COLO829 (cell line): ENCODE data around the gene MTERF4.
A peak's percentile ranks its signal among the peaks of the same experiment; 100 is the strongest.

Experiments
- DNase-seq: peaks from one replicate; pipeline ENCODE4 v3.0.0; 2012; ENCODE audit warnings: low spot score

Gene MTERF4

GRCh38 chr2:241102239-241102803 lies at the start of gene MTERF4:
TSS of gene MTERF4 (minus strand) at chr2:241102287. CDS start at chr2:241102273, 14 bp downstream.
- DNase-seq = peak; percentile 64

GRCh38 chr2:241150660-241151530 lies 48.8 kb upstream of the MTERF4 start:
- no peak for DNase-seq

GRCh38 chr2:241149925-241150659 lies 48.0 kb upstream of the MTERF4 start, which contains the start of gene PPP1R7:
TSS of gene PPP1R7 (plus strand) at chr2:241150467. CDS start at chr2:241150496, 29 bp downstream.
- peak; percentile 95 for DNase-seq

GRCh38 chr2:241149675-241149924 lies 47.5 kb upstream of the MTERF4 start:
- DNase-seq = no peak

- DNase-seq = peak; percentile 83
Observed at GRCh38 chr2:241148891-241149674, 47.0 kb upstream of the MTERF4 start, which contains the start of gene PASK. TSS of gene PASK (minus strand) at chr2:241149472. CDS start at chr2:241143032, 6,440 bp downstream.

GRCh38 chr2:241148239-241148638 lies 46.2 kb upstream of the MTERF4 start:
- DNase-seq = no peak

- no peak for DNase-seq
Observed at GRCh38 chr2:241147336-241147735, 45.2 kb upstream of the MTERF4 start.

GRCh38 chr2:241146286-241146685 lies 44.2 kb upstream of the MTERF4 start:
- DNase-seq = no peak

GRCh38 chr2:241142593-241142992 lies 40.5 kb upstream of the MTERF4 start:
- DNase-seq = no peak

- DNase-seq = no peak
Observed at GRCh38 chr2:241142063-241142462, 40.0 kb upstream of the MTERF4 start.

- DNase-seq = no peak
Observed at GRCh38 chr2:241141214-241141770, 39.2 kb upstream of the MTERF4 start.

GRCh38 chr2:241140445-241140840 lies 38.4 kb upstream of the MTERF4 start:
- no peak for DNase-seq

GRCh38 chr2:241139531-241140444 lies 37.7 kb upstream of the MTERF4 start:
- no peak for DNase-seq

GRCh38 chr2:241138471-241138870 lies 36.4 kb upstream of the MTERF4 start:
- DNase-seq = no peak

GRCh38 chr2:241137276-241138190 lies 35.4 kb upstream of the MTERF4 start:
- no peak for DNase-seq

- no peak for DNase-seq
Observed at GRCh38 chr2:241136661-241137260, 34.7 kb upstream of the MTERF4 start.

GRCh38 chr2:241136191-241136590 lies 34.1 kb upstream of the MTERF4 start:
- DNase-seq = no peak

GRCh38 chr2:241135737-241136136 lies 33.6 kb upstream of the MTERF4 start:
- no peak for DNase-seq

- DNase-seq = no peak
Observed at GRCh38 chr2:241134711-241135110, 32.6 kb upstream of the MTERF4 start.
